Posterior vena cava (tissue), 2 donors: ENCODE measurements around the gene NRXN2. TPM values are rescaled to one million over a fixed set of nuclear protein-coding genes. Genes with fewer than 3 reads are reported as not detected.
"Not testable (repeated sequence)": the region's sequence is repeated elsewhere in the genome, so short reads cannot be mapped to it uniquely, and the experiment has no call there.

Experiments
- DNase-seq: peaks from one replicate; pipeline ENCODE4 v3.0.0-alpha.2; 2020; ENCODE audit warnings: low spot score
- intact Hi-C, 2 donors: fragments of 100-400 bp; cut with DNase I; formaldehyde crosslinking; loops; one replicate each; pipeline versions ENCODE4 v1.14.1 to v1.14.2; 2022 to 2023
- total RNA-seq, 2 donors: library from RNA; stranded (reverse); fragmentation: NEBNext Ultra II Directional; extraction: Animal tissue kit (Norgen Biotek cat#: 25700); gene quantifications; one replicate each; pipeline ENCODE4 v1.2.1, GENCODE V29; 2021
- donor health status: DM: yes; HTN: yes; CAD: no.
- donor health status: DM: yes; HTN: yes; CAD: no.

NRXN2 gene
- total RNA-seq, 2 donors from 2014 or later, result 7.9 to 8.8 TPM

DNA sequence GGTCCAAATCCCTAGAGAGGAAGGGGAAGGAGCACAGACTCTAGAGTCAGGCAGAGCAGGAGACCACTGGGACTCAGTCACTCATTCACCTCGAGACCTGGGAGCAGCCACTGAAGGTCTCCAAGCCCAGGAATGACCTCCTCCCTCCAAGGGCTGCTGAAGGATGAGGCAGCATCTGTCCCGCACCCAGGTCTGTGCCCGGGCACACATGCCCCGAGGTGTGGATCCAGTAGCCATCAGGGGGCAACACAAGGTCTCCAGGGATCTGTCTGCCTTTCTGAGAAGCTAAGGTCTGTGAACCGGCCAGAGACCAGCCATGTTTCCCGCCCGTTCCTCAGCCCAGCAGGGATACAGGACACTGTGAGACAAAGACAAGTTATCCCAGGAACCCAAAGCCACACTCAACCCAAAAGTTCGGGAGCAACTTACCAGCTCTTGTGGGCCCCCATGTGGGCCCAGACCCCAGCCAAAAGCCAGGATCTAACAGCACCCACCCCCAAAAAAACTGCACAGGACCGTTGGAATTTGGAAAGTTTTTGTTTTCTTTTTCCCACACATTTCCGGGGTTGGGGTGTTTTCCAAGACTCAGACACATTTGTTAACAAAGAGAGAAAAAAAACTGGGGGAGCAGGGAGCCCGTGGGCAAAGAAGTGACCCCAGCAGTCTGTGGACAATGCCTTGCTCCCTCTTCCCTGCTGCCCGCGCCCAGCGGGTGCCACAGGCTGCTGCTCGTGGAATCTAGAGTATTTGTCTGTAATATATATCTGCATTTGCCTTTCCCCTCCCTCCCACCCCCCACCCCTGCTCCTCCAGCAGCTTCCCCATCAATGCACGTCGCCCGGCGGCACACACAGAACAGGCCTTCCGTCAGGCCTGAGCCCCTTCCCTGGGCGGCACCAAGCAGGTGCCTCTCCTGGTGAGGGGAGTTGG is 117.1 kb downstream of the NRXN2 start:
- DNase-seq, result no peak

GRCh38 chr11:64605244-64605560 is 117.8 kb downstream of the NRXN2 start:
- intact Hi-C loops, result no loop called here
- no peak for DNase-seq

More for the DNA sequence above, 117.1 kb downstream of the NRXN2 start:
- intact Hi-C loops, result no loop called here

- intact Hi-C loops, result no loop called here
- no peak for DNase-seq
These were observed 118.3 kb downstream of the NRXN2 start for GRCh38 chr11:64604458-64605243.

- no peak for DNase-seq
These were observed 119.4 kb downstream of the NRXN2 start for GRCh38 chr11:64603411-64604110.

DNA sequence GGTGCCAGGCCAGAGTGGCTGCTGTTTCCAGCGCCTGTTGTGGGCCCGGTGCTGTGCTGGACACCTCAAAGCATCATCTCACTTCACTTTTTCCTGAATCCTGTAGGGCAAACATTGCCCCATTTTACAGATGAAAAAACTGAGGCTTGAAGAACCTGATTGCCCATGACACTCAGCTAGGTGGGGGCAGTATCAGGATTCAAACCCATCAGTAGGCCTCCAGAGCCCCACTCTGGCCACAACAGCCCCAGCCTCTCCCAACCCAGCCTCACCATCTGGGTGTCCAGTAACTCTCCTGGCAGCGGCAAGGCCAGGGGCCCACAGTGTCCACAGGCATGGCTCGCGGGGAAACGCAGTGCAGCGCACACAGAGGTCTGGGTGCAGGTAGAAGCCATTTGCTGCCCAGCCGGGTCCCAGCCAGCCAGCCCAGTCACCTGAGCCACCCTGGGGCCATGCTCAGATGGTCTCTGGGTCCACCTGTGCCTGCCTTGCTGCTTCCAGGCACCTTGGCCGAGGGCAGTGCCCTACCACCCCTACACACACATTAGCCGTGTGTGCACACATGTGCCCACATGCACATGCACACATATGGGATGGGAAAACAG is 120.4 kb downstream of the NRXN2 start:
- intact Hi-C loops, result no loop called here
- no peak for DNase-seq

More at GRCh38 chr11:64603411-64604110, 119.4 kb downstream of the NRXN2 start:
- intact Hi-C loops, result no loop called here

- intact Hi-C loops, result no loop called here
- DNase-seq, result no peak
These were observed 121.2 kb downstream of the NRXN2 start for GRCh38 chr11:64601605-64602465.

DNA sequence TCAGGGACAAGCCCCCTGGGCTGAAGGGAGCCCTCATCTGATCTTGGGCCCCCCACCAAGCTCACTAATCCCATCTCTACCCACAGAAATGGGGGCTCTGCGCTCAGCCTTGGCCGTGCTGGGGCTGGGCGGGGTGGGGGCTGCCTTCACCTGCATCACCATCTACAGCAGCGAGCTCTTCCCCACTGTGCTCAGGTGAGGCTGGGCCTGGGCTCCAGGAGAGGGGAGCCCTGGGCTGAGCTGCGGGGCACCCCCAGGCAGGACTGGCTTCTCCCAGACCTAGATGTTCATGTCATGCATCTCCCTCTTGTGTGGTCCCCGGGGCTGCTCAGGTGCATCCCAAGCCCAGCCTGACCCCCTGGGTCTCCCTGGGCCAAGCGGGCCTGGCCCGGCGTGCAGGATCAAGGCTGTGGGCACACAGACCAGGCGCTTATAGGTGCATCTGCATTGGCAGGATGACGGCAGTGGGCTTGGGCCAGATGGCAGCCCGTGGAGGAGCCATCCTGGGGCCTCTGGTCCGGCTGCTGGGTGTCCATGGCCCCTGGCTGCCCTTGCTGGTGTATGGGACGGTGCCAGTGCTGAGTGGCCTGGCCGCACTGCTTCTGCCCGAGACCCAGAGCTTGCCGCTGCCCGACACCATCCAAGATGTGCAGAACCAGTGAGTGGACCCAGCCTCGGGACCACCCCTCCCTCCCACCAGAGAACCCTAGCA is 122.6 kb downstream of the NRXN2 start:
- intact Hi-C loops, result no loop called here
- DNase-seq, result no peak

- no peak for DNase-seq
- intact Hi-C loops, result no loop called here
These were observed 123.2 kb downstream of the NRXN2 start for GRCh38 chr11:64599698-64600211.

GRCh38 chr11:64598797-64599697 is 124.0 kb downstream of the NRXN2 start:
- DNase-seq, result no peak
- intact Hi-C loops, result no loop called here

GRCh38 chr11:64598106-64598796 is 124.7 kb downstream of the NRXN2 start:
- intact Hi-C loops, result no loop called here
- DNase-seq, result peak; percentile 58

- peak; percentile 74 for DNase-seq
- intact Hi-C loops, result no loop called here
These were observed 125.3 kb downstream of the NRXN2 start for GRCh38 chr11:64597671-64598101.

DNA sequence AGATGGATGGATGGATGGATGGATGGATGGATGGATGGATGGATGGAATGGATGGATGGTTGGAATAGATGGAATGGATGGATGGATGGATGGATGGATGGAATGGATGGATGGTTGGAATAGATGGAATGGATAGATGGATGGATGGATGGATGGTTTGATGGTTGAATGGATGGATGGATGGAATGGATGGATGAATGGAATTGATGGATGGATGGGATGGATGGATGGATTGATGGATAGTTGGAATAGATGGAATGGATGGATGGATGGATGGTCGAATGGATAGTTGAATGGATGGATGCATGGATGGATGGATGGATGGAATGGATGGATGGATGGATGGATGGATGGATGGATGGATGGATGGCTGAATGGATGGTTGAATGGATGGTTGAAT is 127.1 kb downstream of the NRXN2 start:
- DNase-seq, intact Hi-C loops: not testable (repeated sequence)

GRCh38 chr11:64594159-64594939 is 128.6 kb downstream of the NRXN2 start:
- peak; percentile 30 for DNase-seq
- intact Hi-C loops, result no loop called here

DNA sequence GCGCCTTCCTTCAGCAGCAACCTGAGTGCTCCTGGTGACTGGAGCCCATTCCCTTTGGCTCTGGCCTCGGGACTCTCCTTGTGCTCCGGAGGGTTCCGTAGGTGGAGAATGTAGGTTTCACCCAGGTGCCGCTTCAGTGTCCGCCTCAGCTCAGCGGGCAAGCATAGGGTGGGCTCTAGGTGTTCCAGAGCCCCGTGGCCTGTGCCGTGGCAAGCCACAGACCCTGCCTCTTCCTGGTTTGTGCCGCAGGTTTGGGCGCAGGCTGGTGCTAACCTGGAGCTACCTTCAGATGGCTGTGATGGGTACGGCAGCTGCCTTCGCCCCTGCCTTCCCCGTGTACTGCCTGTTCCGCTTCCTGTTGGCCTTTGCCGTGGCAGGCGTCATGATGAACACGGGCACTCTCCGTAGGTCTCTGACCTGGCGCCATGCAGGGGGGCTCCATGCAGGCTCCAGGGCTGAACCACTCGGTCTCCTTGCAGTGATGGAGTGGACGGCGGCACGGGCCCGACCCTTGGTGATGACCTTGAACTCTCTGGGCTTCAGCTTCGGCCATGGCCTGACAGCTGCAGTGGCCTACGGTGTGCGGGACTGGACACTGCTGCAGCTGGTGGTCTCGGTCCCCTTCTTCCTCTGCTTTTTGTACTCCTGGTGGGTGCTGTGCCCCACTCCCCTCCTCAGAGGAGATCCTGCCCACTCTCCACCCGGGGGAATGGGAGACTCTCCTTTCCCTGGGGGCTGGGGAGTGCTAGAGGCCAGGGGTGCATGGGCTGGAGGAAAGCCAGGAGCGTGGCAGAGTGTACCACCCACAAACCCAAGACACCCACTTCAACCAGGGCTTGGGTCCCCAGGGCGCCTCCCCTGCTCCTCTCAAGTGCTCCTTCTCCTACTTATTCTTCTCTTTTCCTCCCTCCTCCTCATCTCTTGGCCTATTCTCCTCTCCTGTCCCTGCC is 129.6 kb downstream of the NRXN2 start:
- intact Hi-C loops, result no loop called here
- DNase-seq, result peak; percentile 68
